ENCODE results near the gene ATP2C2.

Gene ATP2C2

DNA sequence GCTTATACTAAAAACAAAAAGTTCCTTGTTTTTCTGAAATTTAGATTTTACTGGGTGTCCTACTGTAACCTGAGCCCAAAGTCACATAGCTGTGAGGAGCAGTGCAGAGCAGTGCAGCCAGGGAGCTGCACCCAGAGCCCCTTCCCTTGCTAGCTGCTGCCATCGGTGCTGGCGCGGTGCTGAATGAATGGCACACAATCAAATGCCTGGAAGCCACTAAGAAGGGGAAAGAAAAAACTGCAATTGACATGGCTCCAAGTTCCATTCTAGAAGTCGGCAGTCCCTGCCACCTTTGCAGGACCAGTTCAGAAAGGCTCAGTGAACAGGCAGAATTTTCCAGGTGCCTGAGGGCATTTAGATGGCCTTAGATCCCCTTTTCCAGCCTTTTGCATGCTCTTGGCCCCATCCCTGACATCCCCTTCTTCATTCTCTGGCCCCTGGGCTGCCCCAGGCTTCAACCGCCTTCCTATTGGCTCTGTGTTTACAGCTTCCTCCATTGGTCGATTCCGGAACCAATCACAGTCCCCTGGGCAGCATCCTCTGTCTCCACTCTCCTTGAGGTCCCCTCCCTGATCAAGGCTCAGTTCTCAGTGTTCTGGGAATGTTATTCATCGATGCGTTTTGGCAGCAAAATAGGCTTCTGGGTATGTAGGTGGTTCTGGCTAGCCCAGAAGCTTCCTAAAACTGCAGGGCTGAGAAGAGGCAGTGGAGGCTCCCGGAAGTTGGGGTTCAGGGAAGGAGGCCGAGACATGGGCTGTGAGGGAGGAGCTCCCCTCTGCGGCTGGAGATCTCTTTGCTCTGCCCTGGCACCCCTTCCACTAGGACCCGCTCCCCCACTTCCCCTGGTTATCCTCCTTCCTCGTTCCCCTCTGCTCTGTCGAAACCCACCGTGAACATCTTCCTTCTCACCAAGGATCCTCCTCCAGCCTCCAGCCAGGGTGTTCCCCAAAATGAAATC is 37.9 kb downstream of the ATP2C2 start:
- Mint-ChIP-seq H3K9me3 (no peaks in the 10 kb centered on the region), H3K4me3 (no peak overlapping the region), H3K27me3 (peaks cover 30 to 58% of the 10 kb centered on the region in 2 donors), H3K4me1 (no peaks in the 10 kb centered on the region), H3K36me3 (no peaks in the 10 kb centered on the region), H3K27ac (no peak overlapping the region)
- ATAC-seq (replicated peaks) (no peak), DNase-seq (no peak)

DNA sequence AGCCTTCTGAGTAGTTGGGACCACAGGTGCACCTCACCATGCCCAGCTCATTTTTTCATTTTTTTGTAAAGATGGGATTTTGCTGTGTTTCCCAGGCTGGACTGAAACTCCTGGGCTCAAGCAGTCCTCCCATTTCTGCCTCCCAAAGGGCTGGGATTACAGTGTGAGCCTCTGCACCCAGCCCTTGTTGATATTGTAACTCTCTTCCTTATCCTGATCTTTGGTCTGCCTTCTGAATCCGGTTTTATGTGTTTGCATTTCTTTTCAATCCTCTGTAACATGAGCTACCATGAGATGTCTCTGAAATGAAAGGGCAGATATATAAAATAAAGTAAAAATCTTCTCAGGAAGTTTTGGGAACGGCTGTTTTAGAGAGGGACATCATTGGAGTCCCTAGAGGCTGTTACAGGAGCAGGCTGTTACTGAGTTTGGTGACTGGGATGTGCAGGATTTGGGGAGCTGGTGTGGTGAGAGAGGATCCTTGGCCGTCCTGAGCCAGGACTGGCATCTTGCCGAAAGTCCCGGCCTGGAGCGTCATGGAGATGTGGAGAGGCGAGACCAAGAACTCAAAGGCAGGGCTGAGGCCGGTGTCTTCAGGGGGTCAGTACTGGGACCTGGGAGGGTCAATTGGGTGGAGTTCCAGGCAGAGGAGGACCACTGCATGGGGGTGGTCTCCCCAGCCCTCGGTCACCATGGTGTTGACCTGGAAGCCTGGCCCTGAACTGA is 39.4 kb downstream of the ATP2C2 start:
- H3K4me1 Mint-ChIP-seq = no peaks in the 10 kb centered on the region
- DNase-seq = no peak
- H3K9me3 Mint-ChIP-seq = no peaks in the 10 kb centered on the region
- H3K4me3 Mint-ChIP-seq = no peak overlapping the region
- no peaks in the 10 kb centered on the region for H3K36me3 Mint-ChIP-seq
- no peak for ATAC-seq (replicated peaks)
- peaks cover 30 to 48% of the 10 kb centered on the region in 2 donors for H3K27me3 Mint-ChIP-seq
- no peak overlapping the region for H3K27ac Mint-ChIP-seq

- ATAC-seq (replicated peaks) (no peak), DNase-seq (no peak)
- Mint-ChIP-seq H3K27me3 (peaks cover 30 to 45% of the 10 kb centered on the region in 2 donors), H3K4me1 (no peaks in the 10 kb centered on the region), H3K9me3 (no peaks in the 10 kb centered on the region), H3K27ac (no peak overlapping the region), H3K4me3 (no peak overlapping the region), H3K36me3 (no peaks in the 10 kb centered on the region)
Measured at GRCh38 chr16:84408314-84408690, 40.0 kb downstream of the ATP2C2 start.

GRCh38 chr16:84408856-84409255 is 40.5 kb downstream of the ATP2C2 start:
- no peak overlapping the region for H3K4me3 Mint-ChIP-seq
- no peak for DNase-seq
- no peaks in the 10 kb centered on the region for H3K9me3 Mint-ChIP-seq
- H3K4me1 Mint-ChIP-seq = no peaks in the 10 kb centered on the region
- no peak for ATAC-seq (replicated peaks)
- no peak overlapping the region for H3K27ac Mint-ChIP-seq
- peaks cover 30 to 45% of the 10 kb centered on the region in 2 donors for H3K27me3 Mint-ChIP-seq
- H3K36me3 Mint-ChIP-seq = no peaks in the 10 kb centered on the region

DNA sequence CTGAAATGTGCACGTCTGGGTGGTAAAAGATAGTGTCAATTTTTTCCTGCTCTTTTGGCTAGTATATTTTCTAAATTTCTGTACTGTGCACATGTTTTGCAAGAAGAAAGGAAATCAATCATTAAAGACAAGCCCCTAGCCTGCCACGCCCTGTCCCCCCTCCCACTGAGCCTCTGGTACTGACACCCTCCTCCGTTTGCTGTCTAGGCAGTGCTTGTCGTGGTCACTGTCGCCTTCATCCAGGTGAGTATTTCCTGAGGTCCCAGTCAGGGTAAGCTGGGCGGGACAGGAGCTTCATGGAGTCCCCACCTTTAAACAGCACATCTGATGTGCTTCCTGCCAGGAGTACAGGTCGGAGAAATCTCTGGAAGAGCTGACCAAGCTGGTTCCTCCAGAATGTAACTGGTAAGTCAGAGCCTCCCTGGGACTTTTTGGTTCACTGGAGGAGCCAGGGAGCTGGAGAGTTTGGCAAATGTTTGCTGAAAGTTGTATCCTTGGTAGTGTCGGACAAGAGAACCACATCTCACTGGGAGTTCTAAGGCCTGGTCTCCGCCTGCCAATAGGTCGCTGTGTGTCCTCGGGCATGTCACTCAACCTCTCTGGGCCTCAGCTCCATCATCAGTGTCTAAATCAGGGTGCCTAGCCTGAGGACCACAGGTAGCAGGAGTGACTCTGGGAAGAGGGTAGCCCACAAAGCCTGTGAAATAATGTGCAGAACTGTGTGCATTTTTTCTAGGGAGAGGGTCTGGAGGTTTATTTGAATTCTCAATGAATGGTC is 42.2 kb downstream of the ATP2C2 start:
- Mint-ChIP-seq H3K9me3 (no peaks in the 10 kb centered on the region), H3K27ac (no peak overlapping the region), H3K27me3 (peaks cover 18 to 36% of the 10 kb centered on the region in 2 donors), H3K4me3 (no peak overlapping the region), H3K36me3 (no peaks in the 10 kb centered on the region), H3K4me1 (no peaks in the 10 kb centered on the region)
- DNase-seq (no peak), ATAC-seq (replicated peaks) (no peak)

DNA sequence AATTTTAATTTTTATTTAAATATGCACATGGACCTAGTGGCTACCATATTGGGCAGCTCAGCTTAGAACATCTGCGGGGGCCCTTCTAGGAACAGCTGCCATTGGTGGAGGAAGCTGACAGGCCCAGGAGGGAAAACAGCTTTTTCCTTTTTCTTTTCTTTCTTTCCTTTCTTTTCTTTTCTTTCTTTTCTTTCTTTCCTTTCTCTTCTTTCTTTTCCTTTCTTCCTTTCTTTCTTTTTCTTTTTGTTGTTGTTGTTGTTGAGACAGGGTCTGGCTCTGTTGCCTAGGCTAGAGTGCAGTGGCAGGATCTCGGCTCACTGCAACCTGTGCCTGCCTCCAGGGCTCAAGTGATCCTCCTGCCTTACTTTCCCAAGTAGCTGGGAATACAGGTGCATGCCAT is 43.4 kb downstream of the ATP2C2 start:
- H3K4me1 Mint-ChIP-seq = no peaks in the 10 kb centered on the region
- H3K36me3 Mint-ChIP-seq = no peaks in the 10 kb centered on the region
- no peak overlapping the region for H3K27ac Mint-ChIP-seq
- ATAC-seq (replicated peaks) (no peak), DNase-seq (no peak)
- H3K4me3 Mint-ChIP-seq = no peak overlapping the region
- H3K27me3 Mint-ChIP-seq = peaks cover 18 to 28% of the 10 kb centered on the region in 2 donors
- no peaks in the 10 kb centered on the region for H3K9me3 Mint-ChIP-seq

DNA sequence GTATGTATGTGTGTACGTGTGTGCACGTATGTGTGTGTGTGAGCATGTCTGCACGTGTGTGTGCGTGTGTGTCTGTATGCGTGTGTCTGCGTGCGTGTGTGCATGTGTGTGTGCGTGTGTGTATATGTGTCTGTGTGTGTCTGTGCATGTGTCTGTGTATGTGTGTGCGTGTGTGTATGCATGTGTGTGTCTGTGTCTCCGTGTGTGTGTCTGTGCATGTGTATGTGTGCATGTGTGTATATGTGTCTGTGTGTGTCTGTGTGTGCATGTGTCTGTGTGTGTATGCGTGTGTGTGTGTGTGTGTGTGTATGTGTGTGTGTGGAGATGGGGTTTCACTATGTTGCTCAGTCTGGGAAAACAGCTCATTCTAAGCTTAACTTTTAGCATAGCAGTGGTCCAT is 43.9 kb downstream of the ATP2C2 start:
- no peak for ATAC-seq (replicated peaks)
- DNase-seq = no peak
- Mint-ChIP-seq H3K36me3 (no peaks in the 10 kb centered on the region), H3K4me3 (no peak overlapping the region), H3K27ac (no peak overlapping the region), H3K4me1 (no peaks in the 10 kb centered on the region), H3K27me3 (peaks cover 14 to 23% of the 10 kb centered on the region in 2 donors), H3K9me3 (no peaks in the 10 kb centered on the region)

DNA sequence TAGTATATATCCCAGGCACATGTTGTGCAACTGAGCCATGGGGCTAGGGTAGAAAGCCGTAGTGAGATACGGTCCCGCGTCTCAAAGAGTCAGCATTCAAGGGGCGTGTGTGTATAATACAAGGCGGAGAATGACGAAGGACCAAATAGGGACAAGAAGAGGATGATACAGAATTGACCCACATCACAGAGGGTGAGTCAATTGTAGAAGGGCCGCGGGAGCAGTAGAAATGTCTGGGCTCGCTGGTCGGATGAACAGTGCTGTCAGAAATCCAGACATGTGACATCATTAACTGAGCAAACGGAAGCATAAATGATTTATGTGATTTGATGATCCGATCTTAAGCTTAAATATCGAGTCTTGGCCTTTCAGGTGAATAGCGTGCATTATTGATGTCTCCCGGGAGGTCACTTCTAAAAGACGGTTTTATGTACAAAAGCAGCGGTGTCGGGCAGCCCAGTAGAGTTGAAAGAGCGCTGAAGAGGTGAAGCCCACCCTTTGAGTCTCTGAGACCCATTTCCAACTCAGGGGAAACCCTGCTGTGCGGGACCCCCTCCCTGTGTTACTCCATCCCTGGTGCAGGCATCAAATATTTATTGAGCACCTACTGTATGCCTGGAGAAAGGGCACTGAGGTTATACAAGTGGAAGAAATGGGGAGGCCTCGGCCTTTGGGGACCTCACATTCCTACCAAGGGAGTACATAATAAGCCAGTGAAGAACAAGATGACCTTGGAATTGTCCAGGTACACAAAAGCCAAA is 45.1 kb downstream of the ATP2C2 start:
- Mint-ChIP-seq H3K36me3 (no peaks in the 10 kb centered on the region), H3K27me3 (peaks cover 9 to 24% of the 10 kb centered on the region in 2 donors), H3K27ac (no peak overlapping the region), H3K4me3 (no peak overlapping the region), H3K4me1 (no peaks in the 10 kb centered on the region), H3K9me3 (no peaks in the 10 kb centered on the region)
- ATAC-seq (replicated peaks) = no peak
- DNase-seq = no peak

- no peaks in the 10 kb centered on the region for H3K36me3 Mint-ChIP-seq
- H3K27ac Mint-ChIP-seq = no peak overlapping the region
- DNase-seq = no peak
- ATAC-seq (replicated peaks) = no peak
- no peaks in the 10 kb centered on the region for H3K9me3 Mint-ChIP-seq
- peaks cover 14 to 29% of the 10 kb centered on the region in 2 donors for H3K27me3 Mint-ChIP-seq
- no peak overlapping the region for H3K4me3 Mint-ChIP-seq
- H3K4me1 Mint-ChIP-seq = no peaks in the 10 kb centered on the region
Measured at GRCh38 chr16:84414789-84415326, 46.5 kb downstream of the ATP2C2 start.

- Mint-ChIP-seq H3K27me3 (peaks cover 14 to 31% of the 10 kb centered on the region in 2 donors), H3K27ac (no peak overlapping the region)
- DNase-seq = no peak
Measured at GRCh38 chr16:84416407-84417321, 48.3 kb downstream of the ATP2C2 start.

DNA sequence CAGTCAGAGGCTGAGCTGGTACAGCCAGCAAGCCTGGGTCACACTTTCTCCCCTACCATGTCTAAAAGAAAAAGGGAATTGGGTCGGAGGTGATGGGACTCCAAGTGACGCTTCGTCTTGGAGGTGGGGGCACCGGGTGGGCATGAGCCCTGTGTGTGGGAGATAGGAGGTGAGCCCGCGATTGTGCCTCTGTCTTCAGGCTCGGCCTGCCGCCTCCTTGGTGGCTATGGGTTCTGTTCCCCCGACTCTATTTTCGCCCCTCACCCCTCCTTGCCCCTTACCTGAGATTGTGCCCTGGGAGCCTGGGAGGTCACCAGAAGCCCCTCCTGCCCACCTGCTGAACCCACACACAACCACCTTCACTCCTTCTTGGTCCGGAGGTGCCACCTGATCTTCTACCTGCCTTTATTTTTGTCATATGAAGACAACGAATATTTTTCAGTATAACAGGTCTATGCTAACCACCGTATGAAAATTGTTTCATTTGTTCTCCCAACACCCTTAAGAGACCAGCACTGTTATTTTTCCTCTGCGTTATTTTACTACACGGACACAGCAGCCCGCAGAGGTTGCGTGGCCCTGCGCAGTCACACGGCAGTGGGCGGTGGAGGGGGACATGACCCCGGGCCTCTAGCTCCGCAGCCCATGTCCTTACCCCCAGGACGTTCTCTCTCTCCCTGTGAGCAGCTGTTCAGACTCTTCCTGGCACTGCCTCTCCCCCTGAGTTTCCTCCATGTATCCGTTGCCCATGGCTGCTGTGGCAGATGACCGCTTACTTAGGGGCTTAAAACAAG is 49.9 kb downstream of the ATP2C2 start:
- Mint-ChIP-seq H3K9me3 (peaks cover 0 to under 1% of the 10 kb centered on the region in 2 donors), H3K27me3 (peaks cover 14 to 31% of the 10 kb centered on the region in 2 donors), H3K4me1 (peaks cover 0 to 3% of the 10 kb centered on the region in 2 donors), H3K36me3 (no peaks in the 10 kb centered on the region), H3K27ac (no peak overlapping the region), H3K4me3 (no peak overlapping the region)
- no peak for DNase-seq
- ATAC-seq (replicated peaks) = no peak

More at GRCh38 chr16:84416407-84417321, 48.3 kb downstream of the ATP2C2 start:
- Mint-ChIP-seq H3K4me1 (peaks cover 0 to 3% of the 10 kb centered on the region in 2 donors), H3K36me3 (no peaks in the 10 kb centered on the region), H3K4me3 (no peak overlapping the region), H3K9me3 (no peaks in the 10 kb centered on the region)
- no peak for ATAC-seq (replicated peaks)

- H3K4me1 Mint-ChIP-seq = peaks cover 0 to 3% of the 10 kb centered on the region in 2 donors
- H3K9me3 Mint-ChIP-seq = peaks cover 4% of the 10 kb centered on the region in 2 donors
- DNase-seq (no peak), ATAC-seq (replicated peaks) (no peak)
- H3K36me3 Mint-ChIP-seq = no peaks in the 10 kb centered on the region
- H3K27ac Mint-ChIP-seq = no peak overlapping the region
- no peak overlapping the region for H3K4me3 Mint-ChIP-seq
- peaks cover 14 to 27% of the 10 kb centered on the region in 2 donors for H3K27me3 Mint-ChIP-seq
Measured at GRCh38 chr16:84419730-84420129, 51.4 kb downstream of the ATP2C2 start.

All from stimulated activated naive B cell treated with anti-CD40 and anti-IgM and Interleukin-4, amounts not matched to agents 10 μg/mL and 1 μg/mL and 100 μg/mL, for 72 hours (primary cell).